ENCODE data around the gene KIF26B. TPM values are rescaled to one million over a fixed set of nuclear protein-coding genes. Genes with fewer than 3 reads are reported as not detected.

The KIF26B gene
- total RNA-seq, 2 donors from 2014 or later = not detected

DNA sequence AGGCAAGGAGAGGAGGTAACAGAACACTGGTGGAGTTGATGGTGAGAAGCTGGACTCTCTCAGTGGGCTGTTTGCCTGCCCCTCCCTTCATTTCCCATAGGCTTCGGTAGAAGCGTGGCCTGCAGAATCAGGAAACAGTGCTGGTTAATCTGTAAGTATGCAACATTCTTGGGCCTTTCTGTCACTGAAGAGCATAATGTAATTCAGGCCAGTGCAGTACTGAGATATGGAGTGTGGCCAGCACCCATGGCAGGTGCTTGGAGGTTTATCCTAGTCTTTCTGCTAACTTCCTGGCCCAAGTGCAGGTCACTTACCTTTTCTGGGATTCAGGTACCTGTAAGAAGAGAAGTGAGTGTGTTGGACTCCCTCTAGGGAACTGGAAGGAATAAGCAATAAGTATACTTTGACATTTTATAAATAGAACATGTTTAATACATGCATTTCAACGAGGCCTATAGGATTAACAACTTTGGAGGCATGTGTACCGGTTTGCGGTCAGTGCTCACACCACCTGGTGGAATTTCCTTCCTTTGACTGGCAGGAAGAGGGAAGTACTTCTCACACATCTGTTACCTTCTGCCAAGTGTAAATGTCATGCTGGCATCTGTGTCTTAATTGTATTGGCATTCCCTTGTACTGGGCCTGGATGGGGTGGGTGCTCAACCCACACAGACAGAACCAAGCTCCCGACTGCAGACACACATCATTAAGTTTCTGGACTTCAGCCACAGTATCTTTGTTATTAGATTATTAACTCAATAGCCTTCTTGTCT, 105.5 kb downstream of the KIF26B start:
- Mint-ChIP-seq H3K27ac (no peak overlapping the region), H3K9me3 (no peaks in the 10 kb centered on the region), H3K27me3 (peaks cover 2 to 4% of the 10 kb centered on the region in 2 donors), H3K36me3 (no peaks in the 10 kb centered on the region), H3K4me1 (ENCODE audit: low read depth in 2 of 2) (peaks cover 0 to 2% of the 10 kb centered on the region in 2 donors), H3K4me3 (no peak overlapping the region)
- ATAC-seq (no peak), DNase-seq (ENCODE audit: low spot score) (no peak)

DNA sequence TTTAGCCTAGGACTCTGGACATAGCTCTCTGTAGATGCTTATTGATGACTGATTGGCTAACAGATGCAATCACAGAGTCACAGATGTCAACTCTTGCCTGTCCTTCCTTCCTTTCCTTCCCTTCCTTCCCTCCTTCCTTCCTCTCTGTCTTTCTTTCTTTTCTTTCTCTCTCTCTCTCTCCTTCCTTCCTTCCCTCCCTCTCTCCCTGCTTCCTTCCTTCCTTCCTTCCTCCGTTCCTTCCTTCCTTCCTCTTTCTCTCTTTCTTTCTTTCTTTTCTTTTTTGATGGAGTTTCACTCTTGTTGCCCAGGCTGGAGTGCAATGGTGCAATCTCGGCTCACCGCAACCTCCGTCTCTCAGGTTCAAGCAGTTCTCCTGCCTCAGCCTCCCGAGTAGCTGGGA, 106.1 kb downstream of the KIF26B start:
- Mint-ChIP-seq H3K27ac (no peak overlapping the region), H3K4me1 (ENCODE audit: low read depth in 2 of 2) (peaks cover 0 to 2% of the 10 kb centered on the region in 2 donors), H3K4me3 (no peak overlapping the region), H3K36me3 (no peaks in the 10 kb centered on the region), H3K27me3 (peaks cover 2 to 8% of the 10 kb centered on the region in 2 donors), H3K9me3 (no peaks in the 10 kb centered on the region)
- DNase-seq (ENCODE audit: low spot score) (no peak), ATAC-seq (no peak)

DNA sequence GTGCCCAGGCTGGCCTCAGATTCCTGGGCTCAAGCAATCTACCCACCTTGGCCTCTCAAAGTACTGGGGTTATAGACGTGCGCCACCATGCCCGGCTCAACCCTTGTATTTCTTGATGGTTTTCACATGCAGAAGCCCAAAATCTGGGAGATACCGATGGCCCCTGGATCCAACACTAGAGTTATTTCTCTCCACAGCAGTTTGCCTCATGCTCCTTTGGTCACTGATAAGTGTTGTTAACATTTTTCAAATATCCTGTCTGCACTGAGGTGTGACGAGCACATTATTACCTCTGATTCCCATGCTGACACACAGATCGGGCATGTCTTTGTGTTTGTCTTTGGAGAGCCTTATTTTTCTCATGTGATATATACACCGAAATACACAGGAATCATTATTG, 107.0 kb downstream of the KIF26B start:
- H3K9me3 Mint-ChIP-seq = no peaks in the 10 kb centered on the region
- no peaks in the 10 kb centered on the region for H3K36me3 Mint-ChIP-seq
- ATAC-seq (no peak), DNase-seq (ENCODE audit: low spot score) (no peak)
- peaks cover 0 to 2% of the 10 kb centered on the region in 2 donors for H3K4me1 Mint-ChIP-seq (ENCODE audit: low read depth in 2 of 2)
- no peak overlapping the region for H3K4me3 Mint-ChIP-seq
- peaks cover 2 to 8% of the 10 kb centered on the region in 2 donors for H3K27me3 Mint-ChIP-seq
- H3K27ac Mint-ChIP-seq = no peak overlapping the region

DNA sequence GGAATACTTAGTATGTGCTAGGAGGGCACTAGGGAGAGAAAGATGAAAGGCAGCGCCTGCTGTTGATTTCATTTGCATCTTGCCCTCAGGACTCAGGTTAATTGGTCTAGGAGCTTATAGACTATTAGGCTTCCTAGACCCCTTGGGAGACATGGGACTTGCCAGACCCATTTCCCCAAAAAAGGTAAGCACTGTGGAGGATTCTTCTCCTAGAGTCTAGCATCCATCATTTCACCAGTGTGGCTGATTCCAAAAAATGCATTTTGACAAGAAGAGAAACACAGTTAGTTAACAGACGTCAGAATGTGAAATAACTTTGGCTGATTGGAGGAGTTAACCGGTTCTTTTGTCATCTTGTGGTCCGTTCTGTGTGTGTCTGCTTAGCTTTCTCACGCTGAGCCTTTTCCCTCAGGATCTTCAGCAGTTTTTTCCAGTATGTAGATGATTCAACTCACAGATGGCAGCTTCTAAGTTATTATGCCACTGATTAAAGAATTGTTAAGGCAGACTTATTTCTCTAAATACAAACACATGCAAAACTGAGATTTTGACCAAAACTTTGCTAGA, 108.8 kb downstream of the KIF26B start:
- no peaks in the 10 kb centered on the region for H3K36me3 Mint-ChIP-seq
- H3K4me1 Mint-ChIP-seq (ENCODE audit: low read depth in 2 of 2) = peaks cover 0 to 2% of the 10 kb centered on the region in 2 donors
- no peak overlapping the region for H3K4me3 Mint-ChIP-seq
- peaks cover 2 to 8% of the 10 kb centered on the region in 2 donors for H3K27me3 Mint-ChIP-seq
- H3K27ac Mint-ChIP-seq = no peak overlapping the region
- no peak for ATAC-seq
- no peaks in the 10 kb centered on the region for H3K9me3 Mint-ChIP-seq
- no peak for DNase-seq (ENCODE audit: low spot score)

DNA sequence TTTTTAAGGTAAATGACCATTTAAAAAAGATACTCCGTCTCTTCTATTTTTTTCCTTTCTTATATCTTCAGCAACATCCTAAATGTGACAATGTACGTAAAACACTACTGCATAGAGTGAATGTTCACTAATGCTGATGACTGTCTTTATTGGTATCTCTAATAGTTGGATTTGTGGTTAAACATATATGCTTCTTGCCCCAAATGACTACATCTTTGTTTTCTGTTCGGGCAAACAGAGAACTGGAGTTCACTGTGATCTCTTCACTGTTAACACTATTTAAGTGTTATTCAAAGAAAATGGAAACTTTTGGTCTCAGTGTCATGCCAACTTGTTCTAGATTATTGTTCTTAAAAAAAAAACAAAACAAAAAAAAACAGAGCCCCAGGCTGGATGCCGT, 109.4 kb downstream of the KIF26B start:
- Mint-ChIP-seq H3K27me3 (peaks cover 2 to 8% of the 10 kb centered on the region in 2 donors), H3K4me1 (ENCODE audit: low read depth in 2 of 2) (peaks cover 0 to under 1% of the 10 kb centered on the region in 2 donors), H3K4me3 (no peak overlapping the region), H3K27ac (no peak overlapping the region), H3K36me3 (no peaks in the 10 kb centered on the region), H3K9me3 (no peaks in the 10 kb centered on the region)
- ATAC-seq (no peak), DNase-seq (ENCODE audit: low spot score) (no peak)

DNA sequence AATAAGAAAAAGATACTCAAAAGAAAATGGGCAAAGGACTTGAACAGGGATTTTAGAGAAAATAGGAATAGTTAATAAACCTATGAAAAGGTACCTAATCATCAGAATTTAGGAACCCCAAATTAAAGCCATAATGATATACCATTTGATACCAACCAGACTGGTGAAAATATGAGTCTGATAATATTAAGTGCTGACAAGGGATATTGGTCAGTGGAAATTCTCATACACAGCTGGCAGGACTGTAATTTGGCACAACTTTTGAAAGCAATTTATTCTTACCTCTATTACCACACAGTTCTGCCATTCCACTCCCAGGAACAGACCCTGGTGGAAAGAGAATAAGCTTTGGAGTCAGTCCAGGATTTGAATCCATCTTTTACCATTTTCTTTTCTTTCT, 111.3 kb downstream of the KIF26B start:
- no peak overlapping the region for H3K27ac Mint-ChIP-seq
- no peak overlapping the region for H3K4me3 Mint-ChIP-seq

DNA sequence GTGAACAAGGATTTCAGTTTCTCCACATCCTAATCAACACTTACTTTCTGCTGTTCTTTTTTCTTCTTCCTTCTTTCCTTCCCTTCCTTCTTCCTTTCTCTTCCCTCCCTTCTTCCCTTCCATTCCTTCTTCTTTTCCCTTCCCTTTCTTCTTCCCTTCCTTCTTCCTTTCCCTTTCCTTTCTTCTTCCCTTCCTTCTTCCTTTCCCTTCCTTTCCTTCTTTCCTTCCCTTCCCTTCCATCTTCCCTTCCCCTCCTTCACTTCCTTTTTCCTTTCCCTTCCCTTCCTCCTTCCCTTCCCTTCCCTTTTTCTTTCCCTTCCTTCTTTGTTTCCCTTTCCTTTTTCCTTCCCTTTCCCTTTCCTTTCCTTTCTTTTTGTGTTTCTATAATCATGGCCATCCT, 115.3 kb downstream of the KIF26B start:
- Mint-ChIP-seq H3K27me3 (peaks cover 9 to 43% of the 10 kb centered on the region in 2 donors), H3K36me3 (no peaks in the 10 kb centered on the region), H3K4me1 (ENCODE audit: low read depth in 2 of 2) (no peaks in the 10 kb centered on the region), H3K9me3 (no peaks in the 10 kb centered on the region), H3K4me3 (no peak overlapping the region), H3K27ac (no peak overlapping the region)
- ATAC-seq = no peak
- DNase-seq (ENCODE audit: low spot score) = no peak

More for the DNA sequence above, 111.3 kb downstream of the KIF26B start:
- Mint-ChIP-seq H3K4me1 (ENCODE audit: low read depth in 2 of 2) (no peaks in the 10 kb centered on the region), H3K27me3 (peaks cover 8 to 20% of the 10 kb centered on the region in 2 donors), H3K36me3 (no peaks in the 10 kb centered on the region), H3K9me3 (no peaks in the 10 kb centered on the region)
- DNase-seq (ENCODE audit: low spot score) (no peak), ATAC-seq (no peak)

DNA sequence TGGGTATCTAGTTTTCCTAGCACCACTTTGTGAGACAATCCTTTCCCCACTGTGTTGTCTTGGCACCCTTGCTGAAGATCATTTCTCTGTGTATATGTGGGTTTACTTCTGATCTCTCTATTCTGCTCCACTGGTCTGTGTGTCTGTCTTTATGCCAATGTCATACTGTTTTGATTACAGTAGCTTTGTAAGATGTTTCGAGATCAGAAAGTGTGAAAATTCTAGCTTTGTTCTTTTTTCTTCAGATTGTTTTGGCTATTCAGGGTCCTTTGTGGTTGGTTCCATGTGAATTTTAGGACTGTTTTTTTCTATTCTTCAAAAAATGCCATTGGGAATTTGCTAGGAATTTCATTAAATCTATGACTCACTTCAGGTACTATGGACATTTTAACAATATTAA, 116.2 kb downstream of the KIF26B start:
- ATAC-seq (no peak), DNase-seq (ENCODE audit: low spot score) (no peak)

DNA sequence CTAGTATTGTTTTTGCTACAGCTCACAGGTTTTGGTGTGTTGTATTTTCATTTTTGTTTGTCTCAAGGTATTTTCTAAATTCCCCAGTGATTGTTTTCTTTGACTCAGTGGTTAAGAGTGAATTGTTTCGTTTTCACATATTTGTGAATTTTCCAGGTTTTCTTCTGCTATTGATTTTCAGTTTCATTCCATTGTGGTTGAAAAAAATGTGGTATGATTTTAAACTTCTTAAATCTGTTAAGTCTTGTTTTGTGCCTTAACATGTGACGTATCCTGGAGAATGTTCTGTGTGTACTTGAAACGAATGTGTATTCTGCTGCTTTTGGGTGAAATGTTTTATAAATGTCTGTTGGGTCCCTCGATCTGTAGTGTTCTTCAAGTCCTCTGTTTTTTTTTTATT, 117.9 kb downstream of the KIF26B start:
- Mint-ChIP-seq H3K4me3 (no peak overlapping the region), H3K9me3 (no peaks in the 10 kb centered on the region), H3K27ac (no peak overlapping the region), H3K4me1 (ENCODE audit: low read depth in 2 of 2) (no peaks in the 10 kb centered on the region), H3K36me3 (no peaks in the 10 kb centered on the region), H3K27me3 (peaks cover 15 to 38% of the 10 kb centered on the region in 2 donors)
- no peak for DNase-seq (ENCODE audit: low spot score)
- ATAC-seq = no peak

More for the DNA sequence above, 116.2 kb downstream of the KIF26B start:
- Mint-ChIP-seq H3K27me3 (peaks cover 9 to 36% of the 10 kb centered on the region in 2 donors), H3K9me3 (no peaks in the 10 kb centered on the region), H3K4me1 (ENCODE audit: low read depth in 2 of 2) (no peaks in the 10 kb centered on the region), H3K4me3 (no peak overlapping the region), H3K27ac (no peak overlapping the region), H3K36me3 (no peaks in the 10 kb centered on the region)

DNA sequence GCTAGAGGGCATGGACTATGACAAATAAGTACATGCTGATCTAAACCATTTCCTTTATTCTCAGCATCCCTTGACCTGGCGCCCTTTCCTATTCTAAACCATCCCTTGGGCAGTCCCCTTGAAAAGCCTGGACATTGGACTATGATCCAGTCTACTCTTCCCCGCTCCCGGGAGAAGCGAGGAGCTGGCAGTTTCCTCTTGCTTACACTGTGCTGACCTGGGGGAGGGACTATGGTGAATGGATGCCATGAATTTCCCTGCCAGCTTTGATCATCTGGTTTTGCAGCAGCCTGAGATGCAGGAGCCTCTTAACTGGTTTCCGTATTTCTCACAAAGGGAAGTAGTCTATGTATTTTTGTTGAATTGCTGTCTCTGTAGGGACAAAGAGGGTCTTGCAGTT, 121.7 kb downstream of the KIF26B start:
- H3K36me3 Mint-ChIP-seq = no peaks in the 10 kb centered on the region
- DNase-seq (ENCODE audit: low spot score) (no peak), ATAC-seq (no peak)
- H3K4me3 Mint-ChIP-seq = no peak overlapping the region
- no peaks in the 10 kb centered on the region for H3K9me3 Mint-ChIP-seq
- H3K27me3 Mint-ChIP-seq = peaks cover 15 to 38% of the 10 kb centered on the region in 2 donors
- no peaks in the 10 kb centered on the region for H3K4me1 Mint-ChIP-seq (ENCODE audit: low read depth in 2 of 2)
- H3K27ac Mint-ChIP-seq = no peak overlapping the region

DNA sequence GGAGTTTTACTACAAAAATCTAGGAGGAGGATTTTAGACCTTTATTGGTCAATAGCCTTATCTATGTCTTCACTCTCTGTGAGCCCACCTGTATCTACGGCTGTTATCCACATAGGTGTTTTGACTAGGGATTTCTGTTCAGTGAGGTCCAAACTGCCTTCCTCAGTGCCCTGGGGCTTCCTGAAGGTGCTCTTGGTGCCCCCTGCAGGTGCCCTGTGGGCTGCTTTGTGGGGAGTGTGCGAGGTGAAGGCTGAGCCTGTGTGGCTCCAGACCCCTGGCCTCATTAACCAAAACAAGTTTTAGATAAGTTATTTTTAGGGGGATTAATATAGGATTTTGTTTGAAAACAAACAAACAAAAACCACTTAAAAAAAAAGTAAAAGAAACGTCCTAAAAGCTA, 122.5 kb downstream of the KIF26B start:
- DNase-seq (ENCODE audit: low spot score) (no peak), ATAC-seq (no peak)
- H3K27me3 Mint-ChIP-seq = peaks cover 15 to 32% of the 10 kb centered on the region in 2 donors
- no peaks in the 10 kb centered on the region for H3K4me1 Mint-ChIP-seq (ENCODE audit: low read depth in 2 of 2)
- H3K9me3 Mint-ChIP-seq = no peaks in the 10 kb centered on the region
- no peak overlapping the region for H3K4me3 Mint-ChIP-seq
- no peaks in the 10 kb centered on the region for H3K36me3 Mint-ChIP-seq
- H3K27ac Mint-ChIP-seq = no peak overlapping the region

DNA sequence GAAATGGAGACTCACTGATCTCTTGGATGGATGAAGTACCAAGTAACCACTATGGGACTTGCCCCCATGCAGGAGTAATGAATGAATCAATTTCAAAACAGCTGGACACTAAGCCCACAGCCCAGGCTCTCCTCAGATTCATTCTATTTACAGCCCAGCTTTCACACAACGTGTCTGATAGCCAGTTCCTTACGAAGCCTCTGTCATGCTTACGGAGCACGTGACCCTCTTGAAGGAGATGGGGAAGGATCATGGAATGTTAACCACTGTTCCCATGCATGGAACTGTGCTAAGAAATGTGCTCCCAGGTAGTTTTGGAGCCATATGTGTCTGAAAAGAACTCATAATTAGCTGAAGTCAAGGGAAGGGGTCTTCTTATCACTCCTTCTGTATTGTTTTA, 124.1 kb downstream of the KIF26B start:
- no peaks in the 10 kb centered on the region for H3K36me3 Mint-ChIP-seq
- no peak overlapping the region for H3K4me3 Mint-ChIP-seq
- no peak overlapping the region for H3K27ac Mint-ChIP-seq
- ATAC-seq (no peak), DNase-seq (ENCODE audit: low spot score) (no peak)
- H3K27me3 Mint-ChIP-seq = peaks cover 14 to 16% of the 10 kb centered on the region in 2 donors
- no peaks in the 10 kb centered on the region for H3K4me1 Mint-ChIP-seq (ENCODE audit: low read depth in 2 of 2)
- H3K9me3 Mint-ChIP-seq = no peaks in the 10 kb centered on the region

DNA sequence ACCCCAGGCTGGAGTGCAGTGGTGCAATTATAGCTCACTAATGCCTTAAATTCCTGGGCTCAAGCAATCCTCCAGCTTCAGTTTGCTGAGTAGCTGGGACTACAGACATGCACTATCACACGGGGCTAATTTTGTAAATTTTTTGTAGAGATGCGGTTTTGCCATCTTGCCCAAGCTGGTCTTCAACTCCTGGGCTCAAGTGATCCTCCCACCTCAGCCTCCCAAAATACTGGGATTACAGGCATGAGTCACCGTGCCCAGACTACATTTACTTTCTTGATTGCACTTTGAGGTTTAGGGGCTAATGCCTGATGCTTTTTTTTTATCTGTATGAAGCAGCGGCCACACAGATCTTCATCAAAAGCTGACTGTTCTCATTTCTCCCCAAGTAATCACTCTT, 124.6 kb downstream of the KIF26B start:
- peaks cover 14 to 15% of the 10 kb centered on the region in 2 donors for H3K27me3 Mint-ChIP-seq
- DNase-seq (ENCODE audit: low spot score) (no peak), ATAC-seq (no peak)
- no peaks in the 10 kb centered on the region for H3K9me3 Mint-ChIP-seq
- H3K4me1 Mint-ChIP-seq (ENCODE audit: low read depth in 2 of 2) = no peaks in the 10 kb centered on the region
- no peak overlapping the region for H3K4me3 Mint-ChIP-seq
- H3K36me3 Mint-ChIP-seq = no peaks in the 10 kb centered on the region
- H3K27ac Mint-ChIP-seq = no peak overlapping the region

DNA sequence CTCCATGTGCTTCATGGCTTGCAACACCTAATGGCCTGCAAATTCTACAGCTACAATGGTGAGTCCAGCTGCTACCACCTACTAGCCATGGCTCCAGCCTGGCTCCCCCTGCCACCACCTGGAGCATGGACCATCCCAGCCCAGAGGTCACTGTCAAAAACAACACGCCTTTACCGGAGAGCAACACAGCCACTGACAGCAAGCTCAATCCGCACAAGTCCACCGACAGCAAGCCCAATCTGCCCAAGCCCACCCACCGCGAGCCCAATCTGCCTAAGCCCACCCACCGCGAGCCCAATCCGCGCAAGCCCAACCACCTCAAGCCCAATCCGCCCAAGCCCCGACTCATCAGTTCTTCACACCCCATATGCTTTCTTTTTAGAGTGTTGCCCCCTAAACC, 128.2 kb downstream of the KIF26B start:
- Mint-ChIP-seq H3K4me3 (no peak overlapping the region), H3K36me3 (no peaks in the 10 kb centered on the region), H3K27ac (no peak overlapping the region), H3K9me3 (no peaks in the 10 kb centered on the region), H3K27me3 (peaks cover 9 to 10% of the 10 kb centered on the region in 2 donors), H3K4me1 (ENCODE audit: low read depth in 2 of 2) (no peaks in the 10 kb centered on the region)
- ATAC-seq (no peak), DNase-seq (ENCODE audit: low spot score) (no peak)
